B cell (primary cell): ENCODE measurements around the gene PVALEF. TPM values are rescaled to one million over a fixed set of nuclear protein-coding genes. Genes with fewer than 3 reads are reported as not detected.

Experiments
- ATAC-seq: fragments of 200-7000 bp; cut with Tn5 transposase; one replicate; pipeline ENCODE4 v1.10.0; 2021; ENCODE audit warnings: low read depth, mild to moderate bottlenecking, moderate number of reproducible peaks, moderate library complexity
- CTCF ChIA-PET: fragments of 350-600 bp; sonication (Branson Sonifier 250); formaldehyde crosslinking; loops from one replicate; lab custom pipeline; 2021; ENCODE audit warnings: antibody characterized with exemption, inconsistent platforms; lab: Charles Lee
- POLR2A ChIA-PET: fragments of 350-600 bp; sonication (Branson Sonifier 250); formaldehyde crosslinking; loops from one replicate; lab custom pipeline; 2021; ENCODE audit warnings: antibody characterized with exemption; lab: Charles Lee
- DNase-seq: peaks from one replicate; pipeline ENCODE4 v3.0.0; 2013
- H2AFZ ChIP-seq: 2 replicates; pipeline ENCODE4 v1.6.1; 2012; ENCODE audit warnings: mild to moderate bottlenecking, low read depth, low read length; ENCODE audit not compliant: insufficient read depth, poor library complexity, severe bottlenecking
- H3K27ac ChIP-seq, 2 donors: 1 replicate in 1 of 2; 2 replicates in 1 of 2; pipeline ENCODE4 v1.5.1; 2012 to 2013; ENCODE audit warnings: low read length in 2 of 2, mild to moderate bottlenecking in 2 of 2, moderate library complexity in 1 of 2
- H3K27me3 ChIP-seq, 4 experiments: fragments of 200-600 bp in 1 of 4; sonication (generic) in 1 of 4; replicated peaks in 1 of 4; 1 replicate in 2 of 4; 2 replicates in 2 of 4; pipeline versions ENCODE4 v1.6.1 to v1.7.0; 2013 to 2016; ENCODE audit warnings: low read length in 3 of 4, mild to moderate bottlenecking in 2 of 4, mixed read lengths in 1 of 4, moderate library complexity in 1 of 4; ENCODE audit not compliant: insufficient read depth in 4 of 4, control insufficient read depth in 3 of 4; ENCODE audit errors: control extremely low read depth in 1 of 4
- H3K36me3 ChIP-seq, 2 experiments: replicated peaks in 1 of 2; 1 replicate in 1 of 2; 2 replicates in 1 of 2; pipeline versions ENCODE4 v1.6.1 to v1.7.1; 2013; ENCODE audit warnings: low read length in 1 of 2; ENCODE audit not compliant: insufficient read depth in 2 of 2, control insufficient read depth in 1 of 2; ENCODE audit errors: control extremely low read depth in 1 of 2, extremely low read depth in 1 of 2
- H3K4me1 ChIP-seq, 2 donors: fragments of 200-600 bp in 1 of 2; sonication (generic) in 1 of 2; 1 replicate in 1 of 2; 2 replicates in 1 of 2; pipeline versions ENCODE4 v1.5.1 to v1.6.1; 2013 to 2017; ENCODE audit warnings: low read length in 2 of 2; ENCODE audit not compliant: control insufficient read depth in 2 of 2, insufficient read depth in 2 of 2
- H3K4me2 ChIP-seq: replicated peaks from 2 replicates; pipeline ENCODE3; 2012; ENCODE audit warnings: mild to moderate bottlenecking, low read depth, low read length; ENCODE audit not compliant: poor library complexity, severe bottlenecking
- H3K4me3 ChIP-seq, 5 experiments: fragments of 200-600 bp in 1 of 5; sonication (generic) in 1 of 5; 1 replicate in 3 of 5; 2 replicates in 2 of 5; pipeline versions ENCODE4 v1.5.1 to v1.7.0; 2011 to 2016; ENCODE audit warnings: low read length in 4 of 5, mild to moderate bottlenecking in 4 of 5, low read depth in 2 of 5, control low read depth in 1 of 5, moderate library complexity in 1 of 5; ENCODE audit not compliant: insufficient read depth in 1 of 5; ENCODE audit errors: control extremely low read depth in 1 of 5, extremely low read depth in 1 of 5
- H3K79me2 ChIP-seq: fragments of 200-600 bp; sonication (generic); one replicate; pipeline ENCODE4 v1.6.0; 2016; ENCODE audit warnings: low read length; ENCODE audit not compliant: control insufficient read depth, insufficient read depth
- H3K9ac ChIP-seq: fragments of 200-600 bp; sonication (generic); 2 replicates; pipeline ENCODE4 v1.6.1; 2017; ENCODE audit warnings: mild to moderate bottlenecking, low read length, moderate library complexity
- H3K9me3 ChIP-seq, 3 donors: one replicate each; pipeline versions ENCODE4 v1.6.1 to v1.7.1; 2013; ENCODE audit warnings: low read length in 2 of 3; ENCODE audit not compliant: control insufficient read depth in 2 of 3, insufficient read depth in 1 of 3; ENCODE audit errors: control extremely low read depth in 1 of 3
- H4K20me1 ChIP-seq: 2 replicates; pipeline ENCODE4 v1.6.0; 2012; ENCODE audit warnings: mild to moderate bottlenecking, low read length; ENCODE audit not compliant: insufficient read depth, control insufficient read depth, poor library complexity, severe bottlenecking
- H3K27ac Mint-ChIP-seq: one replicate; pipeline ENCODE4 v1.8.0; 2021; ENCODE audit warnings: mixed read lengths
- H3K27me3 Mint-ChIP-seq: one replicate; pipeline ENCODE4 v1.8.0; 2021; ENCODE audit warnings: mixed read lengths
- H3K4me1 Mint-ChIP-seq: one replicate; pipeline ENCODE4 v1.8.0; 2021; ENCODE audit warnings: mixed read lengths
- H3K4me3 Mint-ChIP-seq: one replicate; pipeline ENCODE4 v1.8.0; 2021; ENCODE audit warnings: mixed read lengths
- H3K9me3 Mint-ChIP-seq: one replicate; pipeline ENCODE4 v1.8.0; 2022; ENCODE audit warnings: mixed read lengths; ENCODE audit not compliant: insufficient read depth
- CTCF ChIP-seq: fragments of 200-600 bp; IDR thresholded peaks from one replicate; pipeline ENCODE4 v1.8.0; 2022; ENCODE audit warnings: antibody characterized with exemption, mild to moderate bottlenecking
- EZH2 ChIP-seq: IDR thresholded peaks from 2 replicates; pipeline ENCODE4 v1.6.1; 2012; ENCODE audit warnings: borderline replicate concordance, low read depth, mild to moderate bottlenecking, moderate library complexity, low read length; ENCODE audit not compliant: insufficient read depth, poor library complexity, severe bottlenecking
- WGBS: methylation state at CpG from one replicate; pipeline ENCODE4 v1.1.5; 2013; ENCODE audit warnings: missing lambda C conversion rate; ENCODE audit not compliant: insufficient coverage; 5-methylcytosine and 5-hydroxymethylcytosine counted together
- intact Hi-C: fragments of 100-400 bp; cut with micrococcal nuclease; formaldehyde crosslinking; loops from one replicate; pipeline ENCODE4 v1.10.0; 2022
- polyA plus RNA-seq: library from polyadenylated mRNA; depleted of rRNA; stranded (reverse); fragments of >200 nt; gene quantifications from 2 replicates; pipeline ENCODE4 v1.2.3, GENCODE V29; 2012
- total RNA-seq, 2 donors: library from RNA; stranded (reverse); fragments of 120-200 nt in 1 of 2; gene quantifications; 1 replicate in 1 of 2; 2 replicates in 1 of 2; pipeline versions ENCODE4 v1.2.3 to v1.2.4, GENCODE V29; 2013 to 2022

The PVALEF gene
- total and polyA plus RNA-seq, 2 donors (not counting 1 experiment from before 2014, with no cell fraction given): not detected

- no peak overlapping the region for H3K4me2 ChIP-seq
- TF ChIP-seq EZH2 (no peak), CTCF (no peak)
- no peaks in the 10 kb centered on the region for H3K79me2 ChIP-seq
- H3K9me3 ChIP-seq: no peaks in the 10 kb centered on the region
- no peaks in the 10 kb centered on the region for H4K20me1 ChIP-seq
- DNase-seq (no peak), ATAC-seq (no peak)
- Mint-ChIP-seq H3K27ac (no peak overlapping the region), H3K27me3 (no peaks in the 10 kb centered on the region), H3K4me3 (no peak overlapping the region), H3K9me3 (no peaks in the 10 kb centered on the region), H3K4me1 (no peaks in the 10 kb centered on the region)
- 90% methylated on average over 15 of the region's 20 CpGs for WGBS
- H3K27me3 ChIP-seq: no peaks in the 10 kb centered on the region
- no peaks in the 10 kb centered on the region for H3K4me1 ChIP-seq
- no peak overlapping the region for H3K9ac ChIP-seq
- intact Hi-C loops: no loop called here
- H3K4me3 ChIP-seq: no peak overlapping the region
- ChIA-PET POLR2A (no interaction called here), CTCF (interaction anchor here (0.6 kb wide), 1 partner anchor 434 kb away, joined by 3 read pairs; no protein-coding TSS in a partner anchor)
- H3K36me3 ChIP-seq: peaks cover 0 to 6% of the 10 kb centered on the region in 2 experiments
- no peak overlapping the region for H2AFZ ChIP-seq
- H3K27ac ChIP-seq: no peak overlapping the region
Observed at GRCh38 chr17:81191116-81191515, 25.8 kb downstream of the PVALEF start.

DNA sequence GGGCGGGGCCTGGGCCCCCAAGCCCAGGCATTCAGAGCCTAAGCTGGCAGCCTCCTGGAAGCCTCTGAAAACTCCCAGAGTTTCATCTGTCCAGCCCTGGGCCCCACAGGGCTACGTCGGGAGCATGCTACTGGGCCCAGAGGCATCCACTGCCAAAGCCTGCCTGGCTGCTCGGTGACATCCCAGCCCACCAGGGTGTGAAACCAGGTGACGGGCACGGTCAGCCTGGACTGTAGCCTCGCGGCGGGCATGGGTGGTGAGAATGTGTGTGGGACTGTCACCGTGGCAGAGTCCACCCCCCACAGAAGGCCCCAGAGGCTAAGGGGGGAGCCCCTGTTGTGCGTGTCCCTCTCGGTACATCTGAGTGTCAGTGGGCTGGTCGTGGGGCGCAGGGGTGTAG lies 26.3 kb downstream of the PVALEF start:
- Mint-ChIP-seq H3K4me3 (no peak overlapping the region), H3K4me1 (no peaks in the 10 kb centered on the region), H3K27me3 (no peaks in the 10 kb centered on the region), H3K9me3 (no peaks in the 10 kb centered on the region), H3K27ac (no peak overlapping the region)
- ChIA-PET CTCF (no interaction called here), POLR2A (no interaction called here)
- Histone ChIP-seq H3K4me2 (no peak overlapping the region), H3K79me2 (no peaks in the 10 kb centered on the region), H2AFZ (no peak overlapping the region), H3K36me3 (peaks cover 0 to 11% of the 10 kb centered on the region in 2 experiments), H4K20me1 (no peaks in the 10 kb centered on the region), H3K9me3 (no peaks in the 10 kb centered on the region), H3K4me1 (no peaks in the 10 kb centered on the region), H3K4me3 (no peak overlapping the region), H3K27me3 (no peaks in the 10 kb centered on the region), H3K9ac (no peak overlapping the region), H3K27ac (no peak overlapping the region)
- no peak for TF ChIP-seq EZH2
- no peak for TF ChIP-seq CTCF
- WGBS: 97% methylated on average over 9 of the region's 14 CpGs
- ATAC-seq (no peak), DNase-seq (no peak)
- intact Hi-C loops: no loop called here
